Neural crest cell (in vitro differentiated cells): ENCODE results near the gene KLF6. TPM values are rescaled to one million over a fixed set of nuclear protein-coding genes. Genes with fewer than 3 reads are reported as not detected.
A peak's percentile ranks its signal among the peaks of the same experiment; 100 is the strongest.

Experiments used
- DNase-seq: peaks from one replicate; pipeline ENCODE4 v3.0.0; 2021; ENCODE audit warnings: low read depth, mixed read lengths, low spot score
- H3K27ac Mint-ChIP-seq: one replicate; pipeline ENCODE4 v1.8.0; 2021; ENCODE audit warnings: mild to moderate bottlenecking, mixed read lengths; ENCODE audit not compliant: unreplicated experiment
- H3K27me3 Mint-ChIP-seq: 2 replicates; pipeline ENCODE4 v1.8.0; 2021; ENCODE audit warnings: low read depth, mild to moderate bottlenecking, mixed read lengths
- H3K36me3 Mint-ChIP-seq: 2 replicates; pipeline ENCODE4 v1.8.0; 2021; ENCODE audit warnings: low read depth, mild to moderate bottlenecking, mixed read lengths
- H3K4me1 Mint-ChIP-seq: 2 replicates; pipeline ENCODE4 v1.8.0; 2021; ENCODE audit warnings: mixed read lengths
- H3K4me3 Mint-ChIP-seq: one replicate; pipeline ENCODE4 v1.8.0; 2021; ENCODE audit warnings: mild to moderate bottlenecking, mixed read lengths
- H3K9me3 Mint-ChIP-seq: 2 replicates; pipeline ENCODE4 v1.8.0; 2021; ENCODE audit warnings: mixed read lengths
- total RNA-seq: library from RNA; stranded (reverse); gene quantifications from 2 replicates; pipeline ENCODE4 v1.2.1, GENCODE V29; 2021
- TF ChIP-seq, protein P1 (sequence below): fragments of 200-600 bp; sonication (generic); conservative IDR thresholded peaks from 2 replicates; pipeline ENCODE4 v1.5.0; 2021; ENCODE audit warnings: antibody characterized with exemption, mild to moderate bottlenecking

The KLF6 gene
- total RNA-seq, 1 donor from 2014 or later, result 38.6 TPM

DNA sequence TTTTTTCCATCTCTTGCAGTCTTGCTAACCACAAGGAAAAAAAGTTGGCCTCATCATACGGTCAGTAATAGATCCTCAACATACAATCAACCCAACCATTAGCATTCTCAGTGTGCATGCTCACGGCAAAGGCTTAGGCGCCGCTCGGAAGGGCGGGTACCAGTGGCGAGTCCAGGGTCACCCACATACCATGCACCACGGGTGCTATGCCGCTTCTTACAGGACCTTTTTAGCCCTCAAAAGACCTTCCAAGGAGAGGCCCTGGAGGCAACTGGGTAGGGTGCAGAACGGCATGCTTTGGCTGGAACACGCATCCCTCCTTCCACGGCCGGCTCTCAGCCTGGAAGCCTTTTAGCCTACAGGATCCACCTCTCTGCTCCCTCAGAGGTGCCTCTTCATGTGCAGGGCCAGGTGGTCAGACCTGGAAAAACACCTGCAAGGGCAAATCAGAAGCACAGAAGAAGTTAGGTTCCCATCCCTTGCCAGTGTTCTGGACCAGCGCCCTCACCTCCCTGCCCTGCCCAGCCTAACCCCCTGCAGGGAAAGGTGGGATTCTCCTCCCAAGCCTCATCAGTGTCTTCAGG lies 5.8 kb downstream of the KLF6 start:
- Mint-ChIP-seq H3K36me3 (peaks cover 42% of the 10 kb centered on the region), H3K4me1 (peaks cover 46% of the 10 kb centered on the region), H3K9me3 (no peaks in the 10 kb centered on the region), H3K27ac (no peak overlapping the region), H3K27me3 (no peaks in the 10 kb centered on the region), H3K4me3 (peak overlapping the region; percentile 56)
- TF ChIP-seq, protein P1, sequence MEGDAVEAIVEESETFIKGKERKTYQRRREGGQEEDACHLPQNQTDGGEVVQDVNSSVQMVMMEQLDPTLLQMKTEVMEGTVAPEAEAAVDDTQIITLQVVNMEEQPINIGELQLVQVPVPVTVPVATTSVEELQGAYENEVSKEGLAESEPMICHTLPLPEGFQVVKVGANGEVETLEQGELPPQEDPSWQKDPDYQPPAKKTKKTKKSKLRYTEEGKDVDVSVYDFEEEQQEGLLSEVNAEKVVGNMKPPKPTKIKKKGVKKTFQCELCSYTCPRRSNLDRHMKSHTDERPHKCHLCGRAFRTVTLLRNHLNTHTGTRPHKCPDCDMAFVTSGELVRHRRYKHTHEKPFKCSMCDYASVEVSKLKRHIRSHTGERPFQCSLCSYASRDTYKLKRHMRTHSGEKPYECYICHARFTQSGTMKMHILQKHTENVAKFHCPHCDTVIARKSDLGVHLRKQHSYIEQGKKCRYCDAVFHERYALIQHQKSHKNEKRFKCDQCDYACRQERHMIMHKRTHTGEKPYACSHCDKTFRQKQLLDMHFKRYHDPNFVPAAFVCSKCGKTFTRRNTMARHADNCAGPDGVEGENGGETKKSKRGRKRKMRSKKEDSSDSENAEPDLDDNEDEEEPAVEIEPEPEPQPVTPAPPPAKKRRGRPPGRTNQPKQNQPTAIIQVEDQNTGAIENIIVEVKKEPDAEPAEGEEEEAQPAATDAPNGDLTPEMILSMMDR, result no peak
- no peak for DNase-seq

DNA sequence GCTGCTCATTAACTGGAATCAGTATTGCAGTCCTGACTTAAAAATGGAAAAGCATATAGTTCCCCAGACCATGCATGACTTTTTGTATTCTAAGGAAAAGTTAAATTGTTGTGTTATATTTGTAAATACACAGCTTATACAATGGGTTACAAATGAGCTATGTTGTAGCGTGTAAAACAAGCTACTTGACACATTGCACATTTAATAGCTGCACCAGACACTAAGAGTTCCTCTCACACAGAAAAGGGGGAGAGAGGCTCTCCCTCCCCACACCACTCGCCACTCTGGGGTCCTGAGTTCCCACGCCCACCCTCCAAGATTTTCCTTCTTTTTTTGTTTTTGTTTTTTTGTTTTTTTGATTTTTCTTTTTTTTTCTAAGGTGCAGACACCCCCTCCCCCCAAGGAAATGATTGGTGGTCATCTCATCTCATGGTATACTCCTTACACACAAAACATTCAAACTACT lies 6.3 kb downstream of the KLF6 start:
- H3K4me3 Mint-ChIP-seq, result peak overlapping the region; percentile 56
- peaks cover 46% of the 10 kb centered on the region for H3K4me1 Mint-ChIP-seq
- no peak for DNase-seq
- H3K9me3 Mint-ChIP-seq, result no peaks in the 10 kb centered on the region
- H3K27ac Mint-ChIP-seq, result no peak overlapping the region
- H3K36me3 Mint-ChIP-seq, result peaks cover 40% of the 10 kb centered on the region
- TF ChIP-seq, protein P1, result no peak
- no peaks in the 10 kb centered on the region for H3K27me3 Mint-ChIP-seq

DNA sequence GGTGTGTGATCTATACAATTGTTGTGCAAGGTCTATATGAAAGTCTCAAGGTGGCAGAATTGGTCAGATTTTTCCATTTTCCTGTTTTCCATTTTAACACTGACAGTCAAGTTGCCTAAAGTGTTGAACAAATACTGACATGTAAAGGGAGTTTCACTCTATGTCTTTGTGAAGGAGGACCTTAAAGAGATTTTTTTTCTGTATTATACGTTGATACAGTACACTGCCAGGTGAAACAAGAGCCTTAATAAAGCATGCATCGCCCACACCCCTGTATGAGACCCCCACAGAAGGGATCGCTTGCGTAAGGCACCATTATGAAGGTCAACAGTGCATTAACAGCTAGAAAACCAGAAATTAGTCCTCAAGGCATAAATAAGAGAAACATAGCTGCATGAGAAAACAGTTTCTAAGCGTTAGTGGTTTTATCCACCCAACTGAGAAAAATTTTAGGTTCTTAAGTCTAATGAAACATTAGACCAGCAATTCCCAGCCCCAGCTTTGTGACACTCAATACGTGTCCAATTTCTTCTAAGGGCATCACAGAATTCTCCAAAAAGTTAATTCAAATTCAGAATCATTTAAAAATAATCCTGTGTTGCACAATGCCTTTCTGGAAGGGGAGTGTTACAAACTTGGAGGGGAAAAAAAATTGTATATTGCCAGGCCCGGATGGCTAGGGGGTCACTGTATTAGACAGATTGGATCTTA lies 6.9 kb downstream of the KLF6 start:
- TF ChIP-seq, protein P1, result no peak
- H3K4me3 Mint-ChIP-seq, result peak overlapping the region; percentile 56
- H3K27me3 Mint-ChIP-seq, result no peaks in the 10 kb centered on the region
- peaks cover 44% of the 10 kb centered on the region for H3K4me1 Mint-ChIP-seq
- H3K9me3 Mint-ChIP-seq, result no peaks in the 10 kb centered on the region
- no peak overlapping the region for H3K27ac Mint-ChIP-seq
- peaks cover 40% of the 10 kb centered on the region for H3K36me3 Mint-ChIP-seq
- no peak for DNase-seq

DNA sequence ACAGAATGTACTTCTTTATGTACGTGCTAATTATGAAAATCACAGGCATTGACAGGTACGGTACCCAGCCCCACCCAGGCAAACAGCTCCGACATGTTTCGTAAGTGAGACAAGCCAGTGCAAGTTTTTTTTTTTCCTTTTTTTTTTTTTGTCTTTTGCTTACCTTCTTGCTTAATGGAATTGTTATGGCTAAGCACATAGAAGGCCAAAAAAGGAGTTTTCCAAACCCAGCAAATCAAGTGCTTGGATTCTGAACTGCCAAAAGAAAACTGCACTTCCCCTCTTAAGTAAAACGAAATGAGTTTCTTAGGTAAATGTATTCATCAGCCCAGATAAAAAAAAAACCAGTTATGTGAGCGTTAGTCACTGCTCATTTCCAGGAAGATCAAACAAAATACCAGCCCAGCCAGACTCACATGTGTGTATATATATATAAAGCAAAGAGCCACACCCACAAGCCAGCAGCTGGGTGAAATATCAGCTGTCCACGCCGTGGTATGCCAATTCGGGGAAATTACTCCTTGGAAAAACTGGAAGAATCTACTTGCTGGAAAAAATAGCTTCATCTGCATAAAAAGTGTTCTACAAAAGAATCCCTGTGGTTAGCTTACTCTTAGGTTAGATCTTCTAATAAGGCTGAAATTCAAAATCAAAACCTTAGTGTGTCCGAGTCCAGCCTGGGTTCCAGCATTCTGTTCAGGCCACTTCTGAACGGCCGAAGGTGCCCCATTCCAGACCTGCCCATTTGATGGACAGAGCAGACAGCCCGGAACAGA lies 8.0 kb downstream of the KLF6 start:
- DNase-seq, result no peak
- no peaks in the 10 kb centered on the region for H3K27me3 Mint-ChIP-seq
- H3K4me3 Mint-ChIP-seq, result peak overlapping the region; percentile 16
- H3K4me1 Mint-ChIP-seq, result peaks cover 32% of the 10 kb centered on the region
- no peaks in the 10 kb centered on the region for H3K9me3 Mint-ChIP-seq
- H3K27ac Mint-ChIP-seq, result no peak overlapping the region
- peaks cover 39% of the 10 kb centered on the region for H3K36me3 Mint-ChIP-seq
- TF ChIP-seq, protein P1, result no peak

DNA sequence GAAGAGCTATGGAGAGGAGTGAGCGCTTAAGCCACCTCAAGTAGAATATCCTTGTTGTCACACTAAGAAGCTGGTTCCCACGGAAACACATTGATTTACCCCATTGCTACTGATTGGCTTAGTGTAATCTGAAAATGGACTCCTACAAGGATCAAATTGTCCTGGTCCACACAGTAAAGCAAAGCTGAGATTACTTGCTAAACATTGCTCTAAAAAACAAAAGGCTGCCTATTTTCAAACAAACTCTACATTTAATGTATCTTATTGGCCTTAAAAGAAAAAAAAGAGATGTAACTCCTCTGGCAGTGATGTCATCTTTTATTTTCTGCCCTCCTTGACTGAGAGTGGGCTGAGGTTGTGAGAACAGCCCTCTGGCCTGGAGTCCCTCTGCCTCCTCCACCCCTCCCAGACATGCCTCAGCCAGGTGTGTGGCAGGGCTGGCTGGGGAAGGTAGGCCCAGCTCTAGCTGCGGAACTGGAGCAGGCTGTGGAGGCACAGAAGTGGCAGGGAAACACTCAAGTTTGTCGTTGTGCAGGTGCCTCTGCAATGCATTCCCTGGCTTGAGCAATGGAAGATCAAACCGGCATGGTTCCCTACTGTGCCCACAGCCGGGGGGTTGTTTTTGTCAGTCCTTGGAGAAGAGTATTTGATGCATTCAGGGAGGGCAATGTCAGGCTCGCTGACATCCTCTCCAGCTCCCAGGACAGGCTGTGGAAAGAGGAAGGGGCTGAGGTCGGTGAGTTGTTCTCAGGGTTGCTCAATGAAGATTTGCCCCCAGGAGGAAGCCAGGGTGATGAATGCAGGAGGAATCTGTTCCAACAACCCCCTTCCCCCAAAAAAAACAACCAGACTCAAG lies 9.1 kb downstream of the KLF6 start:
- no peaks in the 10 kb centered on the region for H3K27me3 Mint-ChIP-seq
- H3K4me3 Mint-ChIP-seq, result peak overlapping the region; percentile 29
- no peak for DNase-seq
- H3K9me3 Mint-ChIP-seq, result no peaks in the 10 kb centered on the region
- TF ChIP-seq, protein P1, result no peak
- H3K27ac Mint-ChIP-seq, result peak overlapping the region; percentile 35
- H3K36me3 Mint-ChIP-seq, result peaks cover 35% of the 10 kb centered on the region
- peaks cover 27% of the 10 kb centered on the region for H3K4me1 Mint-ChIP-seq
